Stimulated activated CD4-positive, alpha-beta T cell treated with anti-CD3 and anti-CD28 coated beads, Interleukin-4, amount 100 ng/mL, for 1 hour (primary cell): ENCODE measurements around the gene CDC25A.

Experiments
- DNase-seq: peaks from one replicate; pipeline ENCODE4 v3.0.0-alpha.2; 2020

CDC25A gene

GRCh38 chr3:48194446-48195071 lies 6.3 kb upstream of the CDC25A start:
- no peak for DNase-seq

GRCh38 chr3:48190911-48191310 lies 2.7 kb upstream of the CDC25A start:
- no peak for DNase-seq

- DNase-seq = no peak
These were observed 1.1 kb upstream of the CDC25A start for GRCh38 chr3:48189321-48189720.

GRCh38 chr3:48187579-48188265 lies 495 bp downstream of the CDC25A start:
- peak; percentile 30 for DNase-seq

GRCh38 chr3:48187301-48187578 lies 977 bp downstream of the CDC25A start:
- no peak for DNase-seq

- DNase-seq = no peak
These were observed 1.5 kb downstream of the CDC25A start for GRCh38 chr3:48186631-48187300.

- no peak for DNase-seq
These were observed 3.1 kb downstream of the CDC25A start for GRCh38 chr3:48185129-48185528.

GRCh38 chr3:48184299-48184698 lies 3.9 kb downstream of the CDC25A start:
- no peak for DNase-seq

GRCh38 chr3:48180531-48181253 lies 7.5 kb downstream of the CDC25A start:
- no peak for DNase-seq

- DNase-seq = no peak
These were observed 8.2 kb downstream of the CDC25A start for GRCh38 chr3:48180021-48180420.

- no peak for DNase-seq
These were observed 10.1 kb downstream of the CDC25A start for GRCh38 chr3:48178072-48178471.

- peak; percentile 55 for DNase-seq
These were observed 30.3 kb downstream of the CDC25A start for GRCh38 chr3:48157950-48158376.

- DNase-seq = no peak
These were observed 30.9 kb downstream of the CDC25A start for GRCh38 chr3:48157202-48157840.

GRCh38 chr3:48156163-48156562 lies 32.1 kb downstream of the CDC25A start:
- no peak for DNase-seq

GRCh38 chr3:48155122-48155521 lies 33.1 kb downstream of the CDC25A start:
- DNase-seq = no peak

- DNase-seq = no peak
These were observed 36.3 kb downstream of the CDC25A start for GRCh38 chr3:48151807-48152427.

GRCh38 chr3:48151058-48151806 lies 37.0 kb downstream of the CDC25A start:
- peak; percentile 49 for DNase-seq

- no peak for DNase-seq
These were observed 44.2 kb downstream of the CDC25A start for GRCh38 chr3:48143992-48144391.

- DNase-seq = no peak
These were observed 44.6 kb downstream of the CDC25A start for GRCh38 chr3:48143567-48143966.

GRCh38 chr3:48142316-48142870 lies 45.8 kb downstream of the CDC25A start:
- no peak for DNase-seq

- DNase-seq = no peak
These were observed 46.5 kb downstream of the CDC25A start for GRCh38 chr3:48141604-48142137.
